Measurements from ENCODE around the gene MKX. TPM values are rescaled to one million over a fixed set of nuclear protein-coding genes. Genes with fewer than 3 reads are reported as not detected.

The MKX gene
- total RNA-seq, 1 donor from 2014 or later: 3.9 TPM

DNA sequence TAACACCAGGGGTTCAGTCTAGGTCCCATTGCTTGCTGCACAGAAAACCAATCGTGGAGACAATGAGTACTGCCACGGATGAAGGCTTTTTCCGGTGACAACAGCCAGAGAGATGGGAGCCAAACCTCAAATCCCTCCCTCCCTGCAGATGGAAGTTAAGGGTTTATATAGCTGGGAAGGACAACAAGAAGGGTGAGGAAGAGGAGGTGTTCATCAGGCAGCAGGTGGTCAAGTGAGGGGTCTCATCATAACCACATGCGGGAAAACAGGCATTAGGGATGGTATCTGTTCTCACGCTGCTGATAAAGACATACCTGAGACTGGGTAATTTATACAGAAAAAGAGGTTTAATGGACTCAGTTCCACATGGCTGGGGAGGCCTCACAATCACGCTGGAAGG lies 91.3 kb downstream of the MKX start:
- Histone ChIP-seq H3K27ac (ENCODE audit: low read depth, low read length) (no peak overlapping the region), H3K36me3 (ENCODE audit: insufficient read depth, low read length) (no peaks in the 10 kb centered on the region), H3K4me3 (ENCODE audit: insufficient read depth, low read depth, low read length) (no peak overlapping the region), H3K9ac (ENCODE audit: low read length) (no peak overlapping the region), H3K4me1 (ENCODE audit: insufficient read depth, low read length) (no peaks in the 10 kb centered on the region), H3K9me3 (ENCODE audit: insufficient read depth, low read depth, low read length) (no peaks in the 10 kb centered on the region), H2AFZ (ENCODE audit: low read depth, low read length) (no peak overlapping the region), H3K27me3 (ENCODE audit: insufficient read depth, low read length) (no peaks in the 10 kb centered on the region), H3K79me2 (ENCODE audit: insufficient read depth, low read length) (no peaks in the 10 kb centered on the region), H3K4me2 (ENCODE audit: low read length) (no peak overlapping the region), H4K20me1 (ENCODE audit: insufficient read depth, low read length) (no peaks in the 10 kb centered on the region)
- Mint-ChIP-seq H3K27ac (ENCODE audit: unreplicated experiment) (no peak overlapping the region), H3K36me3 (ENCODE audit: low read depth, unreplicated experiment) (peaks cover 1% of the 10 kb centered on the region), H3K4me1 (ENCODE audit: low read depth, unreplicated experiment) (peaks cover 4% of the 10 kb centered on the region), H3K4me3 (ENCODE audit: unreplicated experiment) (no peak overlapping the region), H3K9me3 (ENCODE audit: unreplicated experiment) (peaks cover 12% of the 10 kb centered on the region), H3K27me3 (ENCODE audit: low read depth, unreplicated experiment) (peaks cover 11% of the 10 kb centered on the region)
- FAIRE-seq (no peak), DNase-seq (ENCODE audit: low read depth) (no peak)
- TF ChIP-seq, protein P1, sequence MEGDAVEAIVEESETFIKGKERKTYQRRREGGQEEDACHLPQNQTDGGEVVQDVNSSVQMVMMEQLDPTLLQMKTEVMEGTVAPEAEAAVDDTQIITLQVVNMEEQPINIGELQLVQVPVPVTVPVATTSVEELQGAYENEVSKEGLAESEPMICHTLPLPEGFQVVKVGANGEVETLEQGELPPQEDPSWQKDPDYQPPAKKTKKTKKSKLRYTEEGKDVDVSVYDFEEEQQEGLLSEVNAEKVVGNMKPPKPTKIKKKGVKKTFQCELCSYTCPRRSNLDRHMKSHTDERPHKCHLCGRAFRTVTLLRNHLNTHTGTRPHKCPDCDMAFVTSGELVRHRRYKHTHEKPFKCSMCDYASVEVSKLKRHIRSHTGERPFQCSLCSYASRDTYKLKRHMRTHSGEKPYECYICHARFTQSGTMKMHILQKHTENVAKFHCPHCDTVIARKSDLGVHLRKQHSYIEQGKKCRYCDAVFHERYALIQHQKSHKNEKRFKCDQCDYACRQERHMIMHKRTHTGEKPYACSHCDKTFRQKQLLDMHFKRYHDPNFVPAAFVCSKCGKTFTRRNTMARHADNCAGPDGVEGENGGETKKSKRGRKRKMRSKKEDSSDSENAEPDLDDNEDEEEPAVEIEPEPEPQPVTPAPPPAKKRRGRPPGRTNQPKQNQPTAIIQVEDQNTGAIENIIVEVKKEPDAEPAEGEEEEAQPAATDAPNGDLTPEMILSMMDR (IDR thresholded peaks at IDR 0.05; ENCODE audit: insufficient read depth, low read depth, low read length): no peak
- TF ChIP-seq EZH2 (IDR thresholded peaks at IDR 0.05; ENCODE audit: insufficient read depth, low read length): no peak

DNA sequence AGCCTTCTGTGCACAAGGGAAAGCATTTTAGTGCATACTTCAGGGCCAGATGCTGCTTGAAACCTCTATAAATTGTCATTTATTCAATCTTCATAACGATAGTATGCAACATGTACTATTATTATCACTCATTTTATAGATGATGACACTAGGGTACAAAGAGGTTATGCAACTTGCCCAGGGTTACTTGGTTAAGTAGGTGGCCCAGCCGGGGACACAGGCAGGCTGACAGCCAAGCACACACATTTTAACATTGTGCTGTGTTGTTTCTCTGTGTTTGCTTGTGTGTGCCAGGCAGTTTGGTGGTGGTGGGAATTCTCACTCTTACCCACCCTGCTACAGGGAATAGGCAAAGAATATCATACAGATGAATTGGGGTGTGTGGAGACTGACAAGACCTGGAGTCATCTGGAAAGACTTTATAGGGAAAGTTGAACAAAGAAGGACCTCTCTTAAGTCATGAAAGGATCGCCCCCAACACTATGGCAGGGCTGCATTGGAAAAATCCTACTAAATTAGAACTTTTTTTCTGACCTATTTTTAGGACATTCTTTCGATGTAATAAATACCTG lies 98.9 kb downstream of the MKX start:
- TF ChIP-seq, protein P1 (IDR thresholded peaks at IDR 0.05; ENCODE audit: insufficient read depth, low read depth, low read length): no peak
- no peak for TF ChIP-seq EZH2 (IDR thresholded peaks at IDR 0.05; ENCODE audit: insufficient read depth, low read length)
- Histone ChIP-seq H2AFZ (ENCODE audit: low read depth, low read length) (no peak overlapping the region), H3K4me3 (ENCODE audit: insufficient read depth, low read depth, low read length) (no peak overlapping the region), H3K9me3 (ENCODE audit: insufficient read depth, low read depth, low read length) (no peaks in the 10 kb centered on the region), H3K36me3 (ENCODE audit: insufficient read depth, low read length) (no peaks in the 10 kb centered on the region), H3K27ac (ENCODE audit: low read depth, low read length) (no peak overlapping the region), H3K27me3 (ENCODE audit: insufficient read depth, low read length) (no peaks in the 10 kb centered on the region), H3K9ac (ENCODE audit: low read length) (no peak overlapping the region), H4K20me1 (ENCODE audit: insufficient read depth, low read length) (no peaks in the 10 kb centered on the region), H3K4me1 (ENCODE audit: insufficient read depth, low read length) (peaks cover 3% of the 10 kb centered on the region), H3K4me2 (ENCODE audit: low read length) (no peak overlapping the region), H3K79me2 (ENCODE audit: insufficient read depth, low read length) (no peaks in the 10 kb centered on the region)
- FAIRE-seq (no peak), DNase-seq (ENCODE audit: low read depth) (no peak)
- Mint-ChIP-seq H3K9me3 (ENCODE audit: unreplicated experiment) (peaks cover 4% of the 10 kb centered on the region), H3K36me3 (ENCODE audit: low read depth, unreplicated experiment) (peaks cover 1% of the 10 kb centered on the region), H3K4me1 (ENCODE audit: low read depth, unreplicated experiment) (peaks cover 19% of the 10 kb centered on the region), H3K27me3 (ENCODE audit: low read depth, unreplicated experiment) (peaks cover 2% of the 10 kb centered on the region), H3K4me3 (ENCODE audit: unreplicated experiment) (no peak overlapping the region), H3K27ac (ENCODE audit: unreplicated experiment) (peak overlapping the region; percentile 88)

DNA sequence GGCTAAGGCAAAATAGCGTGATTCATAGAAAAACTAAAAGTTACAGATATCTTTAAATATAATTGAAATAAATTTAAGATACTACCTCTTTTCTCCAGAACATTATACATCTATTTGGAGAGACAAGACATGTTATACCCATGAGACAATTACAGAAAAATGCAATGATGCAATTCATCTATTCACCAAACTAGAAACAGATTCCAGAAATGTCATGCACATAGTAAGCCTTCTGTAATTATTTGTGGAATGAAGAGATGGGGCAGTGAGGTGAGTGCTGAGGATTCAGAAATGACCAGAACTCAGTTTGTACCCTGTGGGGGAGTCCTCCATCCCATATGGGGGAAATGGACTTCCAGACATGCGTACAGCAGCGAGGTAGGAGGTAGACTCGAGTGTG lies 99.4 kb downstream of the MKX start:
- no peak overlapping the region for H3K4me3 Mint-ChIP-seq (ENCODE audit: unreplicated experiment)
- H3K27me3 Mint-ChIP-seq (ENCODE audit: low read depth, unreplicated experiment): peaks cover 2% of the 10 kb centered on the region
- FAIRE-seq (no peak), DNase-seq (ENCODE audit: low read depth) (peak; percentile 55)
- Histone ChIP-seq H3K4me3 (ENCODE audit: insufficient read depth, low read depth, low read length) (no peak overlapping the region), H3K27ac (ENCODE audit: low read depth, low read length) (no peak overlapping the region), H3K79me2 (ENCODE audit: insufficient read depth, low read length) (no peaks in the 10 kb centered on the region), H3K9ac (ENCODE audit: low read length) (no peak overlapping the region), H2AFZ (ENCODE audit: low read depth, low read length) (no peak overlapping the region), H3K9me3 (ENCODE audit: insufficient read depth, low read depth, low read length) (no peaks in the 10 kb centered on the region), H3K4me1 (ENCODE audit: insufficient read depth, low read length) (peaks cover 3% of the 10 kb centered on the region), H3K36me3 (ENCODE audit: insufficient read depth, low read length) (no peaks in the 10 kb centered on the region), H3K4me2 (ENCODE audit: low read length) (no peak overlapping the region), H3K27me3 (ENCODE audit: insufficient read depth, low read length) (no peaks in the 10 kb centered on the region), H4K20me1 (ENCODE audit: insufficient read depth, low read length) (no peaks in the 10 kb centered on the region)
- no peak for TF ChIP-seq EZH2 (IDR thresholded peaks at IDR 0.05; ENCODE audit: insufficient read depth, low read length)
- TF ChIP-seq, protein P1 (IDR thresholded peaks at IDR 0.05; ENCODE audit: insufficient read depth, low read depth, low read length): no peak
- H3K36me3 Mint-ChIP-seq (ENCODE audit: low read depth, unreplicated experiment): peaks cover 1% of the 10 kb centered on the region
- peaks cover 19% of the 10 kb centered on the region for H3K4me1 Mint-ChIP-seq (ENCODE audit: low read depth, unreplicated experiment)
- H3K27ac Mint-ChIP-seq (ENCODE audit: unreplicated experiment): peak overlapping the region; percentile 88
- peaks cover 4% of the 10 kb centered on the region for H3K9me3 Mint-ChIP-seq (ENCODE audit: unreplicated experiment)
